Activated CD8-positive, alpha-beta memory T cell treated with anti-CD3 and anti-CD28 coated beads, Interleukin-2, amount 10 ng/mL, durations not matched to agents 7 days and 5 days (primary cell): ENCODE data around the gene MICAL2. TPM values are rescaled to one million over a fixed set of nuclear protein-coding genes. Genes with fewer than 3 reads are reported as not detected.

ENCODE experiments used
- ATAC-seq: fragments of 150-1000 bp; cut with Tn5 transposase; one replicate; pipeline ENCODE4 v1.10.0; 2021; ENCODE audit warnings: moderate library complexity
- CTCF ChIA-PET: fragments of 350-600 bp; sonication (Branson Sonifier 250); formaldehyde crosslinking; loops from one replicate; lab custom pipeline; 2021; ENCODE audit warnings: antibody characterized with exemption; lab: Charles Lee
- DNase-seq: peaks from one replicate; pipeline ENCODE4 v3.0.0-alpha.2; 2020
- H3K27ac Mint-ChIP-seq: one replicate; pipeline ENCODE4 v1.8.0; 2021; ENCODE audit warnings: mild to moderate bottlenecking, mixed read lengths
- H3K27me3 Mint-ChIP-seq: one replicate; pipeline ENCODE4 v1.8.0; 2021; ENCODE audit warnings: mixed read lengths
- H3K36me3 Mint-ChIP-seq: one replicate; pipeline ENCODE4 v1.8.0; 2021; ENCODE audit warnings: mild to moderate bottlenecking, mixed read lengths
- H3K4me1 Mint-ChIP-seq: one replicate; pipeline ENCODE4 v1.8.0; 2021; ENCODE audit warnings: mixed read lengths
- H3K4me3 Mint-ChIP-seq: one replicate; pipeline ENCODE4 v1.8.0; 2021; ENCODE audit warnings: mild to moderate bottlenecking, moderate library complexity, mixed read lengths
- H3K9me3 Mint-ChIP-seq: one replicate; pipeline ENCODE4 v1.8.0; 2022; ENCODE audit warnings: low read depth, mixed read lengths
- total RNA-seq, 2 experiments: library from RNA; stranded (reverse); gene quantifications; one replicate each; pipeline ENCODE4 v1.2.3, GENCODE V29; 2021

The MICAL2 gene
- total RNA-seq, 2 experiments from 2014 or later = 120 to 168 TPM

DNA sequence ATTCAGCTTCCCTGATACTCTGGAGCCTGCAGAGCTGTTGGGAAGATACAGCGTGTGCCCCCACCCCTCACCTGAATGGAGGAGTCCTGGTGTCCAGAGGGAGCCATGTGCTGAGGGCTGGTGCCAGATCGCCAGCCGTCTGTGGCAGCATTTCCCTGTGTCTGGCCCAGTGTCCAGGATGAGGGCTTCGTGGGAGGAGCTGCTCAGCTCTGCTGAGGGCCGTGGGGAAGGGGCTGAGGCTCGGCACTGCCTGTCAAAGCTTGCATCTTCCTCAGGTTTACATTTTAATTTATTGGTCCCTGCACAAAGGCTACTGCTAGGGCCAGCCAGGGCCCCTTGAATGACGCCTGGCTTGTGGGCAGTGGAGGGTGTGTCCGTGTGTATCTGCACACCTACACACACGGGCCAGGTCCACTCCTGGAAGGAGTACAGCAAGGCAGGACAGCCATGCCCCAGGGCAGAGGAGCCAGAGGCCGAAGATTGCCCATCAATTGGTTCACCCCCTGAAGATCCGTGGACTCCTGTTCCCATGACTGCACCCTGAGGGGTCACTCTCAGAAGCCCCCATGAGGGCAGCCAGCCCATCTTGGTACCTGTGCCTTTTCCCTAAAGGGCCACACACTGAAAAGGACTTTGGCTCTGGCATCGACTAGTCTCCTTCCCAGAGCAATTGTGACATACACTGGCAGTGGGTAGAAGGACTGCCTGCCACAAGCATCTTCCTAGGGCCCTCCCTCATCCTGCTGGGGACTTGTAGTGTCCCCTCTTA lies 159.2 kb downstream of the MICAL2 start:
- Mint-ChIP-seq H3K36me3 (no peaks in the 10 kb centered on the region), H3K4me1 (no peaks in the 10 kb centered on the region), H3K9me3 (no peaks in the 10 kb centered on the region), H3K27ac (no peak overlapping the region), H3K27me3 (no peaks in the 10 kb centered on the region), H3K4me3 (no peak overlapping the region)
- DNase-seq (no peak), ATAC-seq (no peak)
- CTCF ChIA-PET = interaction anchor here (1.9 kb wide), 1 partner anchor 20 kb away, joined by 8 read pairs; no protein-coding TSS in a partner anchor

DNA sequence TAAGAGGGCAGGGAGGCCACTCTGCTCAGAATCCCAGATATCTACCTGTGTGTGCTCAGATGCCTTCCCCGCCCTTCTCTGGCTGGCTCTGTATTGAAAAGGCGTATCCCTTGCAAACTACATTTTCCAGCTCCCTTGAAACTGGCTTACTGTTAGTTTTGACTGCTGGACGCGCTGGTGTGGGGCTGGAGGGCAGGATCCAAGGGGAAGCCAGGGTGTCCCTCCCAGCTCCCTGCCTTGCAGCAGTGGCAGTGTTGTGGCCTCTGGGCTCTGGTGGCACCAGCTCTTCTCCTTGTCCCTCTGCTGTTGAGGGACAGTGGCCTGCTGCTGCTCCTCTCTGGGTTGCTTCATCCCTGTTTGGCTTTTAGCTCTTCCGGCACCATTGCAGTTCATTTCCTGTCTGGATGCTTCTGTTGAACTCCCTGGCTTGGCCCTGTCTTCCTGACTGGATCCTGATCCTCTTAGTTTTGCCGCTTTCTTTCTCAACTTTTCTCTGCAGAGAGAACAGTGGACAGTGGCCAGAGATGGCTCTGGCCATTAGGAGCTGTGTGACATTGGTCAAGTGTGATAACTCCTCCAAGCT lies 159.9 kb downstream of the MICAL2 start:
- Mint-ChIP-seq H3K36me3 (no peaks in the 10 kb centered on the region), H3K27me3 (no peaks in the 10 kb centered on the region), H3K27ac (no peak overlapping the region), H3K4me3 (no peak overlapping the region), H3K4me1 (no peaks in the 10 kb centered on the region), H3K9me3 (no peaks in the 10 kb centered on the region)
- no peak for DNase-seq
- no peak for ATAC-seq
- CTCF ChIA-PET = interaction anchor here (1.0 to 1.9 kb wide), 3 partner anchors 19 to 34 kb away, joined by 3 to 8 read pairs (median 3); no protein-coding TSS in a partner anchor

DNA sequence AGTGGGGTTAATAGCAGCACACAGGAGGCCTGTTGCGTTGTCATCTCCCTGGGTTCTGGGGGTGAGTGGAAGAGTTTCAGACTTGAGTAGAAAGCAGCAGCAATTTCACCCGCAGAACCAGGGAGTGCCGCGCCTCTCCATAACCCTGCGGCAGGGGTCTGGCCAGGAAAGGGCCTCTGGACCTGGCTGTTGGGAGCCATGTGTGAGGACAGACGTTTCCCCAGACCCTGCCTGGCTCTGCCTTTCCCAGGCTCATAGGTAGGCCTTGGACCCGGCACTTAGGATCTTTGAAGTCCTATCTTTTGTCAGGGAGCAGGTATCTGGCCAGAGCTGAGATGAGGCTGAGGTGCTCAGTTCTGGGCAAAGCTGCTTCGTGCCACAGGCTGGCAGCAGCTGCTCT lies 160.4 kb downstream of the MICAL2 start:
- Mint-ChIP-seq H3K36me3 (no peaks in the 10 kb centered on the region), H3K4me1 (no peaks in the 10 kb centered on the region), H3K27ac (no peak overlapping the region), H3K4me3 (no peak overlapping the region), H3K27me3 (no peaks in the 10 kb centered on the region), H3K9me3 (no peaks in the 10 kb centered on the region)
- CTCF ChIA-PET = interaction anchor here (1.0 to 1.9 kb wide), 3 partner anchors 18 to 35 kb away, joined by 3 to 8 read pairs (median 3); no protein-coding TSS in a partner anchor
- ATAC-seq (no peak), DNase-seq (no peak)

DNA sequence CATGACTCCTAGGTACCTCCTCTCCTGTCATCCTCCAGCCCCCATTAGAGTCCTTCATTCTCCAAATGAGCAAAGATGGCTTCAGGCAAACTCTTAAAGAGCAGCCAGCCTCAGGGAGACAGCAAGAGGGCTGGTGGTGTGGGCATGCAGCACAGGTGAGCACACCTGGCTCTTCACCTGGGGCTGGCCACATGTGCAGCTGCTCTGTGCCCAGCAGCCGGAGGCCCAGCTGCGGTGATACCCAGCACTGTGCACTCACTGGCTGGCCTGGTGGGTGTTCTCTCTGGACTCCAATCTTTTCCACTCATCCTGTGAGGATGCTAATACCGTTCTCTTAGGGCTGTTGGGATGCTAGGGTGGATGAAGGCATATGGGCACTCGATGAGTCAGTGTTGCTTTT lies 160.9 kb downstream of the MICAL2 start:
- ATAC-seq (no peak), DNase-seq (no peak)
- Mint-ChIP-seq H3K36me3 (no peaks in the 10 kb centered on the region), H3K9me3 (no peaks in the 10 kb centered on the region), H3K4me1 (no peaks in the 10 kb centered on the region), H3K4me3 (no peak overlapping the region), H3K27ac (no peak overlapping the region), H3K27me3 (no peaks in the 10 kb centered on the region)
- CTCF ChIA-PET = interaction anchor here (1.0 to 1.9 kb wide), 3 partner anchors 18 to 35 kb away, joined by 3 to 8 read pairs (median 3); no protein-coding TSS in a partner anchor

DNA sequence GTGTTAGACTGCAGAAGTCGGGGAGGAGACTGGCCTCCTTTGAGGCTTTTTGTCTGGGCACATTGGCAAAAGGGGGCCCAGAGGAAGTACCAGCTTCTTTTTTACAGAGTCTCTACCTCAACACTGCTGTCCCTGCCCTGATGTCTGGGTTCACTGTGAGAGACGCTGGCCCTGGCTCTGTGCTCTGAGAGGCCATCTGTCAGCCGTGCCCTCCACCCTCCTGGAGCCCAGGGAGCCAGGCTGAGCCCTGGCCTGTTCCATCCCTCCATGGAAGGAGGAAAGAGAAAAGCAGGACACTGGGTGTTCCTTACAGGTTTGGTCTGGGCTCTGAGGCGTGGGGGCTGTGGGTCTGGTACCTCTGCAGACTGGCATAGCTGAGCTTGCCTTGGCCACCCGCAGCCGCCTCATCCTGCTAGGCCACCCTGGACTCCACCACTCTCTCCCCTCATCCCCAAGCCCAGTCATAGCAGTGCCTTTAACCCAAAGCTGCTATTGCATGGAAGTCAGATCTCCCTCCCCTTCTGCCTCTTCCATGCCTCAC lies 161.5 kb downstream of the MICAL2 start:
- H3K9me3 Mint-ChIP-seq = no peaks in the 10 kb centered on the region
- CTCF ChIA-PET = interaction anchor here (0.6 to 2.0 kb wide), 5 partner anchors 9 to 228 kb away, joined by 3 to 8 read pairs (median 3); no protein-coding TSS in a partner anchor
- no peak for DNase-seq
- H3K27ac Mint-ChIP-seq = no peak overlapping the region
- H3K4me3 Mint-ChIP-seq = no peak overlapping the region
- no peaks in the 10 kb centered on the region for H3K36me3 Mint-ChIP-seq
- ATAC-seq = no peak
- no peaks in the 10 kb centered on the region for H3K4me1 Mint-ChIP-seq
- H3K27me3 Mint-ChIP-seq = no peaks in the 10 kb centered on the region

DNA sequence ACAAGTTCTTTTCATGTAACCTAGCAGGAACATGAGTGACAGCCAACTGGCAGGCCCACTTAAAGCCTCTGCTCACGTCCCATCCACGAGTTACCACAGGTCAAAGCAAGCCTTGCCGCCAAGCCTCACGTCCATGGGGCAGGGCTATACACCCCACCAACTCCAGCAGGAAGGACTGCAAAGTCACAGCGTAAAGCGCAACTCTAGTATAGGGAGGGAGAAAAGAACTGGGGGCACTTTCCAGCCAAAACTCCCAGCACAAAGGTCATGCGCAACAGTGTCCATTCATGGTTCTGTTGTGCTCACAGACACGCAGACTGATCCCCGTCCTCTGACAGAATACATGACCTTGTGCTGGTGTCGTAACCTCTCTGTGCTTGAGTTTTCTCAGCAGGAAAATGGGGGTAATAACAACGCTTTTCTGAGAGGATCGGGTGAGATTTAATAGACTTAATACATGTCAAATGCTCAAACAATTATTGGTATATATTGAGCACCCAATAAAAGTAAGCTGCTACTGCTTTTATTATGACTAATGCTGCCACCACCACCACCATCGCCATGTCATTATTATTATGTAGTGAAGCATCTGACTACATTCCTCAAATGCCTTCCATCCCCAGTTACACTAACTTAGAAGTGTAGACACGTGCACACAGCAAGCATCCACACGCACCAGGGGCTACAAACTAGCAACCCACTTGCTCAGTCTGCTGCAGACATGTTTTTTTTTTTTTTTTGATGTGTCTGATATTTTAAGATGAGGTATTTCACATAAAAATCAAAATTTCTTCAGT lies 162.6 kb downstream of the MICAL2 start:
- Mint-ChIP-seq H3K36me3 (no peaks in the 10 kb centered on the region), H3K9me3 (no peaks in the 10 kb centered on the region), H3K27me3 (no peaks in the 10 kb centered on the region), H3K4me1 (no peaks in the 10 kb centered on the region), H3K4me3 (no peak overlapping the region), H3K27ac (no peak overlapping the region)
- no peak for DNase-seq
- ATAC-seq = no peak
- CTCF ChIA-PET = interaction anchor here (1.1 to 2.0 kb wide), 3 partner anchors 8 to 229 kb away, joined by 3 to 7 read pairs (median 3); no protein-coding TSS in a partner anchor

DNA sequence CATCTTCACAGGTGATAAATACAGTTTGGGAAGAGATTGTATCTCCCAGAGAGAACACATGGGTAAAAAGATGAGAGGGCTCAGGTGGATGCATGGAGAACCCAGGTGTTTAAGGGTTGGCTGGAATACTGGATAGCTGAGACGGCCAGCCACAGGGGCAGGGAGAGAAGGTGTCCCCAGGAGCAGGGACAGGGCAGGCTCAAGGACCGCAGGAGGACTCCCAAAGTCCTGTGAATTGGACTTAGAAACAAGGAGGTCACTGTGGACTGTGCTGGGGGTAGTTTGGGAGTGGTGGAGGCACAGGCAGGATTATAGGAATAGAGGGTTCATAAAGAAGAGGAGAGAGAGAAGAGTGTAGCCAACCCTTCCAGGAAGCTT lies 163.2 kb downstream of the MICAL2 start:
- DNase-seq (no peak), ATAC-seq (no peak)
- CTCF ChIA-PET = interaction anchor here (1.4 to 2.0 kb wide), 2 partner anchors 8 to 227 kb away, joined by 3 to 7 read pairs; no protein-coding TSS in a partner anchor
- no peaks in the 10 kb centered on the region for H3K4me1 Mint-ChIP-seq
- no peak overlapping the region for H3K4me3 Mint-ChIP-seq
- no peaks in the 10 kb centered on the region for H3K27me3 Mint-ChIP-seq
- no peaks in the 10 kb centered on the region for H3K36me3 Mint-ChIP-seq
- no peaks in the 10 kb centered on the region for H3K9me3 Mint-ChIP-seq
- H3K27ac Mint-ChIP-seq = no peak overlapping the region

DNA sequence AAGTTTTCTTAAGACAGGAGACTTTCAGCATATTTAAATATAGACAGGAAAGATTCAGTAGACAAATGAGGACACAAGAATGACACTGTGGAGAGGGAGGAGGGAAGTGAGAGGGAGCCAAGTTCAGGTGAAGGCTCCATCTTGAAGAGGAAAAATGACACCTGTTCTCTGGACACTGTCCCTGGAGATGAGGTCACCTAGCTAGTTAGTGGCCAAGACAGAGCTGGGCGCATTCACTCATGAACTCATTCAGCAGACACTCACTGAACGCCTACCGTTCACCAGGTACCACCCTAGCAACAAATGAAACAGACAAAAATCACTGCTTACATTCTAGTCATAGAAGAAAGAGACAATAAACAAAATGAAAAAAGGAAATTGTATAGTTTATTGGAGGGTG lies 163.7 kb downstream of the MICAL2 start:
- H3K9me3 Mint-ChIP-seq = no peaks in the 10 kb centered on the region
- no peak overlapping the region for H3K4me3 Mint-ChIP-seq
- no peaks in the 10 kb centered on the region for H3K36me3 Mint-ChIP-seq
- DNase-seq (no peak), ATAC-seq (no peak)
- CTCF ChIA-PET = no interaction called here
- H3K27ac Mint-ChIP-seq = no peak overlapping the region
- no peaks in the 10 kb centered on the region for H3K27me3 Mint-ChIP-seq
- no peaks in the 10 kb centered on the region for H3K4me1 Mint-ChIP-seq

DNA sequence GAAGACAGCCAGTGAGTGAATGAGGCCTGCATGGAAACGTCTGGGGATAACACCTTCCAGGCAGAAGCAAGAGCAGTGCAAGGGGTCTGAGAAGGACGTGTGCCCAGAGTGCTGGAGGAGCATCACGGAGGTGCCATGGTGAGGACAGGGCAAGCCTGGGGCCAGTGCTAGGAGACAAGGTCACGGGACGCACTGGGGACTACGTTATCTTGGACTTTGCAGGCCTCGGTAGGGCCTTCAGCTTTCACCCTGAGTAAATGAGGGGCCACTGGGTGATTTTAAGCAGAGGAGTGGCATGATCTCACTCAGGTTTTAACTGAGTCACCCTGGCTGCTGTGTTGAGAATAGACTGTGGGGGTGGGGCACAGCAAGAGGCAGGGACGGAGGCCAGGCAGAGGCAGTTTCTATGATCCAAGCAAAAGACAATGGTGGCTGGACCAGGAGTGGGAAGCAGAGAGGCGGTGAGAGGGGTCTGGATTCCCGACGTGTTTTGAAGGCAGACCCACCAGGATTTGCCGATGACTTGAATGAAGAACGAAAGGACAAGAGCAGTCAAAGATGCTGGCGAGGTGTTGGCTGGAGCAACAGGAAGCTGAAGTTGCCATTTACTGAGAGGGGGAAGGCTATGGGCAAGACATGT lies 164.3 kb downstream of the MICAL2 start:
- H3K4me3 Mint-ChIP-seq = no peak overlapping the region
- no peak for ATAC-seq
- no peak for DNase-seq
- no peaks in the 10 kb centered on the region for H3K27me3 Mint-ChIP-seq
- no peaks in the 10 kb centered on the region for H3K4me1 Mint-ChIP-seq
- no peaks in the 10 kb centered on the region for H3K9me3 Mint-ChIP-seq
- H3K36me3 Mint-ChIP-seq = no peaks in the 10 kb centered on the region
- CTCF ChIA-PET = interaction anchor here (1.3 kb wide), 1 partner anchor 221 kb away, joined by 3 read pairs; no protein-coding TSS in a partner anchor
- H3K27ac Mint-ChIP-seq = no peak overlapping the region

DNA sequence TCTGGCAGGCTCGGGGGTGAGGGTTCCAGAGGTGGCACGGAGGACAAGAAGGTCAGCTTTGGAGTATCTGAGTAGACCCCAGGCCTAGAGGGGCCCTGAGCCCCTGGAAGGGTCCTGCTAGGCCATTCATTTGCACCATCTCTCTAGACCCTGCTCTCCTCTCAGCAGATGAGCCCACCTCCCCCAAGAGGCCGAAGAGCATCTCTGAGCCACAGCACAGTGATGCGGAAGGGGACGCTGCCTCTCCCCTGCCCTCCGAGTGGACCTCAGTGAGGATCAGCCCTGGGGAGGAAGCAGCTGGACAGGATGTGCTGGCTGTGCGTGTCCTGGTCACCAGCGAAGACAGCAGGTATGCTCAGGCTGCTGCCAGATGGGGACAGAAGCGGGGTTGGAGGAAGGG lies 165.4 kb downstream of the MICAL2 start:
- H3K4me3 Mint-ChIP-seq = no peak overlapping the region
- no peaks in the 10 kb centered on the region for H3K27me3 Mint-ChIP-seq
- H3K27ac Mint-ChIP-seq = no peak overlapping the region
- peaks cover 3% of the 10 kb centered on the region for H3K4me1 Mint-ChIP-seq
- DNase-seq = no peak
- no peaks in the 10 kb centered on the region for H3K9me3 Mint-ChIP-seq
- CTCF ChIA-PET = interaction anchor here (1.3 kb wide), 1 partner anchor 223 kb away, joined by 3 read pairs; no protein-coding TSS in a partner anchor
- no peaks in the 10 kb centered on the region for H3K36me3 Mint-ChIP-seq
- ATAC-seq = no peak

DNA sequence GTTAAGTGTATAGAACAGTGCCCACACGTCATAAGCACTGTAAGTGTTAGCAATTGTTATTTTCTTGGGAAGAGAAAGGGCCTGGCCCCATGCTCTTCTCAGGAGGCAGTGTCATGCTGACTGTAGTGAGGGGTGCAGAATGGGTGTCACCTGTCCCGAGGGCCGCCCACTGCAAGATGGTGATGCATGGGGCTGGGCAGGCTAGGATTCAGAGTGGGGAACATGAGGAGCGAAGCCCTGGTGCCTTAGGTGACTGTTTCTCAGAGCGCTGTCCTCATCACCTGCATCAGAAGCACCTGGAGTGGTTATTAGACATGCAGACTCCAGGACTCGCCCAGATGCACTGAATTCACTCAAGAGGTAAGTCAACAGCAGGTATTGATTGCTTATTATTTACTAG lies 166.0 kb downstream of the MICAL2 start:
- Mint-ChIP-seq H3K27me3 (no peaks in the 10 kb centered on the region), H3K9me3 (no peaks in the 10 kb centered on the region), H3K4me1 (peaks cover 3% of the 10 kb centered on the region), H3K4me3 (no peak overlapping the region), H3K27ac (no peak overlapping the region), H3K36me3 (no peaks in the 10 kb centered on the region)
- CTCF ChIA-PET = interaction anchor here (17.6 kb wide), 1 partner anchor 229 kb away, joined by 472 read pairs; no protein-coding TSS in a partner anchor
- DNase-seq = no peak
- no peak for ATAC-seq

DNA sequence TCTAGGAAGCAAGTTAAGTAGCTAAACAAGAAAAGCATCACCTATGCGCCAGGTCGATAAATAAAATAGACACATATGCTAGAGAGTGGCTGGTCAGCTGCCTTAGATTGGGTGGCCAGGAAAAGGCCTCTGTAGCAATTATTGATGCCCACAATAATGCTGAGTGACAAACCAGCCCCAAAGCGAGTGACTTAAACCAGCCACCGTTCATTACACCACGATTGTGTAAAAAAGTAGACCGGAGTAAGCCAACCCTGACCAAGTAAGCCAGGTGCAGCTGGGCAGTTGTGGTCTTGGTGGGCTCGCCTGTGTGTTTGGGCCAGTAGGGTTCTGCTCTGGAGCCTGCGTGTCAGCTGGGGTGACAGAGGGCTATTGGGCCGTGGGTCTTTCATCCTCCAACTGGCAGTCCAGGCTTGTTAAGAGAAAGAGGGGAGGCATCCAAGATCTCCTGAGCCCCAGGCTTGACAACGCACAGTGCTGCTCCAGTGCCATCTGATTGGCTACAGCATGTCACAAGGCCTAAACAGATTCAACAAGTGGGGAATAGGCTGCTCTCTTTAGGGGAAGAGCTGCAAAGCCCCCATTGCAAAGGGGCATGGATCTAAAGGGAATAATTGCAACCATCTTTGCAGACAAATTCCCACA lies 166.6 kb downstream of the MICAL2 start:
- H3K36me3 Mint-ChIP-seq = no peaks in the 10 kb centered on the region
- CTCF ChIA-PET = interaction anchor here (1.2 to 17.6 kb wide), 2 partner anchors 12 to 229 kb away, joined by 7 to 472 read pairs; no protein-coding TSS in a partner anchor
- DNase-seq = no peak
- H3K27ac Mint-ChIP-seq = no peak overlapping the region
- H3K4me3 Mint-ChIP-seq = no peak overlapping the region
- H3K27me3 Mint-ChIP-seq = no peaks in the 10 kb centered on the region
- no peak for ATAC-seq
- peaks cover 3% of the 10 kb centered on the region for H3K4me1 Mint-ChIP-seq
- no peaks in the 10 kb centered on the region for H3K9me3 Mint-ChIP-seq
